ENCODE data around the gene PSMD4. TPM values are rescaled to one million over a fixed set of nuclear protein-coding genes. Genes with fewer than 3 reads are reported as not detected.
"Not testable (repeated sequence)": the region's sequence is repeated elsewhere in the genome, so short reads cannot be mapped to it uniquely, and the experiment has no call there.

Gene PSMD4
- total RNA-seq, 1 experiment from 2014 or later: 99.7 TPM

DNA sequence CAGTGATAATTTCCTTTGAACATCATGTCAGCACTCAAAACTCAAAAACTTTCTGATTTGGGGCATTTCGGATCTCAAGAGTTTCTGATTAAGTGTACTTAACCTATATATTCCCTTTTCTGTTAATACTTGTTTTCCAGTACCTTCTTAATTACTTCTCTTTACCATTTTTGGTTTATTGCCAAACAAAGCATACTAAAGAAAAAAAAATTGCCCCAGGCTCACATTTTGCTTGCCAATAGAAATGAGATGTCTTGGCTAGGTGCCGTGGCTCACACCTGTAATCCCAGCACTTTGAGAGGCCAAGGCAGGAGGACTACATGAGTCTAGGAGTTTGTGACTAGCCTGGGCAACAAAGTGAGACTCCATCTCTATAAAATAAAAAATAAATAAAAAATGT lies 4.8 kb downstream of the PSMD4 start:
- H3K79me2 ChIP-seq (ENCODE audit: low read length): peaks cover 67% of the 10 kb centered on the region
- H3K27me3 ChIP-seq (ENCODE audit: low read length): no peaks in the 10 kb centered on the region
- no peaks in the 10 kb centered on the region; the same call in 1 of the 2 replicates for H4K20me1 ChIP-seq (ENCODE audit: insufficient read depth, low read depth, low read length)
- H3K4me1 ChIP-seq (ENCODE audit: low read length): peaks cover 6% of the 10 kb centered on the region
- no peaks in the 10 kb centered on the region for H3K9me3 ChIP-seq (ENCODE audit: low read length)
- H3K4me3 ChIP-seq (ENCODE audit: low read length): no peak overlapping the region
- no peak overlapping the region for H3K4me2 ChIP-seq (ENCODE audit: low read depth, low read length, poor library complexity, severe bottlenecking)
- peaks cover 10% of the 10 kb centered on the region; the same call in 1 of the 2 replicates for H3K36me3 ChIP-seq (ENCODE audit: insufficient read depth, low read length)
- DNase-seq: no peak
- no peak overlapping the region for H2AFZ ChIP-seq (ENCODE audit: low read length)
- no peaks in the 10 kb centered on the region for H3K9me2 ChIP-seq (replicated peaks; ENCODE audit: insufficient read depth, low read length)
- no peak overlapping the region for H3K27ac ChIP-seq (ENCODE audit: low read length)
- no peak overlapping the region for H3K9ac ChIP-seq (ENCODE audit: low read length)

DNA sequence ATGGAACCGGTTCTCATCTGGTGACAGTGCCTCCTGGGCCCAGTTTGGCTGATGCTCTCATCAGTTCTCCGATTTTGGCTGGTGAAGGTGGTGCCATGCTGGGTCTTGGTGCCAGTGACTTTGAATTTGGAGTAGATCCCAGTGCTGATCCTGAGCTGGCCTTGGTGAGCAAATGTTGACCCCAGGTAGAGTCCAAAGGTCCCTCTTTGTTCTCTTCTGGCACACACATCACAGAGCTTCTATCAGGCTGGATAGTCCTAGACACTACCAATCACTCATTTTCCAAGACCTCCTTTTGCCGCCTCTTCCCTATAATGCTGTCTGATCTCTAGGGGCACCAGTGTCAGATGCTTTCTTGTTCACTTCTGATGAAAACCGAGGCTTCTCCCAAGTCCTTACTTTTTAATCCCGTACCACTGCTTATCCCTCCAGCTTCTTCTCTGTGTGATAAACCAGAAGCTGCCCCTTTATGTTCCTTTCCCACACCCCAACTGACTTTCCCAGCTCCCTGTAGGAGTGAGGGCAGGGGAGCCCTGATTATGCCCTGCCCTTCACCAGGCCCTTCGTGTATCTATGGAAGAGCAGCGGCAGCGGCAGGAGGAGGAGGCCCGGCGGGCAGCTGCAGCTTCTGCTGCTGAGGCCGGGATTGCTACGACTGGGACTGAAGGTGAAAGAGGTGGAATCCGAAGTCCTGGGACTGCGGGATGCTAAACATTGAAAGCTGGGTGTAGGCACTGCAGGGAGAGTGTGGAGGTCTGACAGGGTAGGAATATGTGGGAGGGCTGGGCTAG lies 11.1 kb downstream of the PSMD4 start:
- H4K20me1 ChIP-seq (ENCODE audit: insufficient read depth, low read depth, low read length): no peaks in the 10 kb centered on the region
- H2AFZ ChIP-seq (ENCODE audit: low read length): no peak overlapping the region
- no peak overlapping the region for H3K4me3 ChIP-seq (ENCODE audit: low read length)
- H3K9ac ChIP-seq (ENCODE audit: low read length): no peak overlapping the region
- no peaks in the 10 kb centered on the region for H3K27me3 ChIP-seq (ENCODE audit: low read length)
- peaks cover 24% of the 10 kb centered on the region for H3K36me3 ChIP-seq (ENCODE audit: insufficient read depth, low read length)
- H3K9me2 ChIP-seq (replicated peaks; ENCODE audit: insufficient read depth, low read length): no peaks in the 10 kb centered on the region
- DNase-seq: no peak
- H3K79me2 ChIP-seq (ENCODE audit: low read length): peaks cover 11% of the 10 kb centered on the region
- no peak overlapping the region for H3K27ac ChIP-seq (ENCODE audit: low read length)
- no peak overlapping the region for H3K4me2 ChIP-seq (ENCODE audit: low read depth, low read length, poor library complexity, severe bottlenecking)
- H3K9me3 ChIP-seq (ENCODE audit: low read length): no peaks in the 10 kb centered on the region
- no peaks in the 10 kb centered on the region for H3K4me1 ChIP-seq (ENCODE audit: low read length)

DNA sequence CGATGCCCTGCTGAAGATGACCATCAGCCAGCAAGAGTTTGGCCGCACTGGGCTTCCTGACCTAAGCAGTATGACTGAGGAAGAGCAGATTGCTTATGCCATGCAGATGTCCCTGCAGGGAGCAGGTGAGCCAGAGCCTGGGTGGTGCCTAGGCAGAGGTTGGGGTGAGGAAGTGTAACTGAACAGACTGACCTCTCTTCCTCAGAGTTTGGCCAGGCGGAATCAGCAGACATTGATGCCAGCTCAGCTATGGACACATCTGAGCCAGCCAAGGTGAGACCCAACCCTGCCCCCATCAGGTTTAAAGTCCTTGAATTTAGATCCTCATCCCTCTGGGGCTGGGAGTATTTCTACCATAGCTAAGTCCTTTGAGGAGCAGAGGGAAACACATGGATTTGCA lies 11.8 kb downstream of the PSMD4 start:
- no peaks in the 10 kb centered on the region for H3K27me3 ChIP-seq (ENCODE audit: low read length)
- H3K9me3 ChIP-seq (ENCODE audit: low read length): no peaks in the 10 kb centered on the region
- H3K9ac ChIP-seq (ENCODE audit: low read length): no peak overlapping the region
- no peaks in the 10 kb centered on the region for H3K9me2 ChIP-seq (replicated peaks; ENCODE audit: insufficient read depth, low read length)
- no peak overlapping the region for H3K27ac ChIP-seq (ENCODE audit: low read length)
- no peak for DNase-seq
- H4K20me1 ChIP-seq (ENCODE audit: insufficient read depth, low read depth, low read length): no peaks in the 10 kb centered on the region
- peaks cover 24% of the 10 kb centered on the region for H3K36me3 ChIP-seq (ENCODE audit: insufficient read depth, low read length)
- no peak overlapping the region for H3K4me2 ChIP-seq (ENCODE audit: low read depth, low read length, poor library complexity, severe bottlenecking)
- H3K4me3 ChIP-seq (ENCODE audit: low read length): no peak overlapping the region
- H3K79me2 ChIP-seq (ENCODE audit: low read length): peaks cover 9% of the 10 kb centered on the region
- no peak overlapping the region for H2AFZ ChIP-seq (ENCODE audit: low read length)
- no peaks in the 10 kb centered on the region for H3K4me1 ChIP-seq (ENCODE audit: low read length)

DNA sequence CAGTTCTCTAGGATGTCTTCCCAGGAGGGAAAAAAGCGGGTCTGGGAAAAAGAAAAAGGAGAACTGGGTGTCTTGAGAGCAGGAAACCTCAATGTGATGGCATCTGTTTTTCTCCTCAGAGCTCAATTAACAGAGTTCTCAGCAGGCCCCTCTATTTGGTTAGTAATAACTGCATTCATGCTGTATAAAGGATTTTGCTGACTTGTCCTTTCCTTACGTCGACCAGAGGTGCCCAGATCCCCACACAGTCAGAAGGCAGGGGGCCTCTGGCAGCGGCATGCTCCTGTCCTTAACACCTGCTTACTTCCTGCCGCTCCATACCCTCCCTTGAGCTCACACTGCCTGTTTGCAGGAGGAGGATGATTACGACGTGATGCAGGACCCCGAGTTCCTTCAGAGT lies 12.3 kb downstream of the PSMD4 start:
- Histone ChIP-seq H2AFZ (ENCODE audit: low read length) (no peak overlapping the region), H3K27me3 (ENCODE audit: low read length) (no peaks in the 10 kb centered on the region), H3K27ac (ENCODE audit: low read length) (no peak overlapping the region), H3K4me1 (ENCODE audit: low read length) (no peaks in the 10 kb centered on the region), H3K9me3 (ENCODE audit: low read length) (no peaks in the 10 kb centered on the region), H3K9me2 (replicated peaks; ENCODE audit: insufficient read depth, low read length) (no peaks in the 10 kb centered on the region), H3K36me3 (ENCODE audit: insufficient read depth, low read length) (peaks cover 24% of the 10 kb centered on the region), H3K4me3 (ENCODE audit: low read length) (no peak overlapping the region), H3K79me2 (ENCODE audit: low read length) (peaks cover 4% of the 10 kb centered on the region), H3K9ac (ENCODE audit: low read length) (no peak overlapping the region), H4K20me1 (ENCODE audit: insufficient read depth, low read depth, low read length) (no peaks in the 10 kb centered on the region), H3K4me2 (ENCODE audit: low read depth, low read length, poor library complexity, severe bottlenecking) (no peak overlapping the region)
- no peak for DNase-seq

DNA sequence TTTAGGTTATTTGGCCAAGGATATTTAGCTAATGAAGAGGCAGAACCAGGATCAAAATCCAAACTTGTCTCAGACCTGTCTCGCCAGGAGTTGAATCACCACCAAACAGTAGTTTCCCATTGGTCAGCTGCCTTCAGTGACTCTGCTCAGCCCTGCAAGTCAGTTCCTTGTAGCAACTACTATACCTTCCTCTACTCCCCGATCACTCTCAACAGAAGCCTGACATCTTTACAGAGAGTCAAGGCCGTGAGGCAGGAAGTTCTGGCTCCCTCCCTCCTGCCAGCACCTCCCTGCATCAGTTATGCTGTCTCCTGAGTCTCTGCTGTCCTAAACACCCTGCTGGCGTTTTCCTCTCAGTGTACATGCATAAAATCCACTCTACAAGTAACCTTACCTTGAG lies 13.2 kb downstream of the PSMD4 start:
- peaks cover 18% of the 10 kb centered on the region for H3K36me3 ChIP-seq (ENCODE audit: insufficient read depth, low read length)

DNA sequence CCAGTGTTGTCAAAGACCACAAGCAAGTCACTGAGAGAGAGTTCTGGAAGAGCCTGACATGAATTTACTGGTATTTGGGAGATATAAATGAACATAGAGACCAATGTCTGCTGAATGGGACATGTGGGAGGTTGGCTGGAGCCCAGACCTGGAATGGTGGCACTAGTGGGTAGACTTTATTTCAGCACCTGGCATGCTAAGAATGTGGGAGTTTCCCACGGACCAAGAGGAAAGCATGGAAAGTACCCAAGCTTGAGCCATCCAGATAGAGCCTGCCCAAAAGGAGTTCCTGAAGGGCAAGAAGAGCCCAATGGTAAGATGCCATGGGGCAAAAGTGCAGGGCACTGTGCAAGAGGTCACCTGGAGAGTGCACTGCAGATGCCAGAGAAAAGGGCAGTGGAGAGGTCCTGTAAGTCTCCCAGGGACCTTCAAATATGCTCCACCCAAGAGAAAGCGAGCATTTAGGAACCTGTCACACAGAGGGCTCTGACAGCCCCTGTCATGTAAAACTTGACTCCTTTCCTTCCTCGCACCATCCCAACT lies 19.5 kb downstream of the PSMD4 start:
- no peak overlapping the region for H3K4me2 ChIP-seq (ENCODE audit: low read depth, low read length, poor library complexity, severe bottlenecking)
- no peaks in the 10 kb centered on the region for H3K27me3 ChIP-seq (ENCODE audit: low read length)
- H3K9me3 ChIP-seq (ENCODE audit: low read length): no peaks in the 10 kb centered on the region
- no peak overlapping the region for H3K9ac ChIP-seq (ENCODE audit: low read length)
- H3K9me2 ChIP-seq (replicated peaks; ENCODE audit: insufficient read depth, low read length): no peaks in the 10 kb centered on the region
- no peaks in the 10 kb centered on the region for H3K36me3 ChIP-seq (ENCODE audit: insufficient read depth, low read length)
- H3K27ac ChIP-seq (ENCODE audit: low read length): no peak overlapping the region
- H3K4me3 ChIP-seq (ENCODE audit: low read length): no peak overlapping the region
- DNase-seq: no peak
- H4K20me1 ChIP-seq (ENCODE audit: insufficient read depth, low read depth, low read length): no peaks in the 10 kb centered on the region
- no peak overlapping the region for H2AFZ ChIP-seq (ENCODE audit: low read length)
- H3K79me2 ChIP-seq (ENCODE audit: low read length): no peaks in the 10 kb centered on the region
- H3K4me1 ChIP-seq (ENCODE audit: low read length): peaks cover 13% of the 10 kb centered on the region

More for the DNA sequence above, 13.2 kb downstream of the PSMD4 start:
- no peaks in the 10 kb centered on the region for H3K4me1 ChIP-seq (ENCODE audit: low read length)
- H3K9ac ChIP-seq (ENCODE audit: low read length): no peak overlapping the region
- H3K79me2 ChIP-seq (ENCODE audit: low read length): no peaks in the 10 kb centered on the region
- H2AFZ ChIP-seq (ENCODE audit: low read length): no peak overlapping the region
- H3K4me3 ChIP-seq (ENCODE audit: low read length): no peak overlapping the region
- H3K9me3 ChIP-seq (ENCODE audit: low read length): no peaks in the 10 kb centered on the region
- no peak overlapping the region for H3K4me2 ChIP-seq (ENCODE audit: low read depth, low read length, poor library complexity, severe bottlenecking)
- no peaks in the 10 kb centered on the region for H3K9me2 ChIP-seq (replicated peaks; ENCODE audit: insufficient read depth, low read length)
- no peaks in the 10 kb centered on the region for H3K27me3 ChIP-seq (ENCODE audit: low read length)
- H4K20me1 ChIP-seq (ENCODE audit: insufficient read depth, low read depth, low read length): no peaks in the 10 kb centered on the region
- DNase-seq: no peak
- no peak overlapping the region for H3K27ac ChIP-seq (ENCODE audit: low read length)

DNA sequence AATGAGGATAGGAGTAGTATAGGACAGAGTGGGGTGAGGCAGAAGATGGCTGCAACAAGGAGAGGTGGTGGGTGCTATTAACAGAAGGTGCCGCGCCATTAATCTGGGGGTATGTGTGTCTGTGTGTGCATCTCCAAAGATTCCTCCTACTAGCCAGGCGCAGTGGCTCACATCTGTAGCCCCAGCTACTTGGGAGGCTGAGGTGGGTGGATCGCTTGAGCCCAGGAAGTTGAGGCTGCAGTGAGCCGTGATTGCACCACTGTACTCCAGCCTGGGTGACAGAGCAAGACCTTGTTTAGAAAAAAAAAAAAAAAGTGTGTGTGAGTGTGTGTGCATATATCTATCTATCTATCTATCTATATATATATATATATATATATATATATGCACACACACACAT lies 20.8 kb downstream of the PSMD4 start:
- not testable (repeated sequence) for H3K36me3 ChIP-seq (ENCODE audit: insufficient read depth, low read length); H3K27me3 ChIP-seq (ENCODE audit: low read length); H3K4me2 ChIP-seq (ENCODE audit: low read depth, low read length, poor library complexity, severe bottlenecking); H3K9ac ChIP-seq (ENCODE audit: low read length); H3K27ac ChIP-seq (ENCODE audit: low read length); H4K20me1 ChIP-seq (ENCODE audit: insufficient read depth, low read depth, low read length); H3K4me3 ChIP-seq (ENCODE audit: low read length); H3K9me2 ChIP-seq (replicated peaks; ENCODE audit: insufficient read depth, low read length); H2AFZ ChIP-seq (ENCODE audit: low read length); H3K9me3 ChIP-seq (ENCODE audit: low read length); DNase-seq; H3K79me2 ChIP-seq (ENCODE audit: low read length)
- peaks cover 13% of the 10 kb centered on the region for H3K4me1 ChIP-seq (ENCODE audit: low read length)

DNA sequence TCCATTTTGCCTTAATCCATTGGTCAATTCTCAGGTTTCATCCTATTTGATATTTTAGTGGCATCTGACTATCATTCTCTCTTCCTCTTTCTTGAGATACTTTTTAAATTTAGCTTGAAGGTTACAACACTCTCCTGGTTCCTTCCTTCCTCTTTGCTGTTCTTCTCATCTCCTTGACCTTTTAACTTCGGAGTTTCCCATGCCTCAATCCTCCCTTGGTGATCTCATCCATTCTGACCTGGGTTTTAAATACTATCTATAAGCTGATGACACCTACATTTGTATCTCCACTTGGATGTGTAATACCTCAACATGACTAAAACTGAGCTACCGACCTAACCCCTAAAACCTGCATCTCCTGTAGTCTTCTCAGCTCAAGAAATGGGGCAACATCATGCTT lies 22.7 kb downstream of the PSMD4 start:
- Histone ChIP-seq H3K4me3 (ENCODE audit: low read length) (peak overlapping the region; percentile 10; the same call in 1 of the 2 replicates), H3K9ac (ENCODE audit: low read length) (0 out of 2 replicates have a peak overlapping the region, but pooled peaks have one; percentile 10), H3K27me3 (ENCODE audit: low read length) (no peaks in the 10 kb centered on the region), H3K27ac (ENCODE audit: low read length) (peak overlapping the region; percentile 70), H2AFZ (ENCODE audit: low read length) (peak overlapping the region; percentile 81), H4K20me1 (ENCODE audit: insufficient read depth, low read depth, low read length) (no peaks in the 10 kb centered on the region), H3K4me2 (ENCODE audit: low read depth, low read length, poor library complexity, severe bottlenecking) (peak overlapping the region; percentile 47), H3K79me2 (ENCODE audit: low read length) (no peaks in the 10 kb centered on the region), H3K9me2 (replicated peaks; ENCODE audit: insufficient read depth, low read length) (no peaks in the 10 kb centered on the region), H3K4me1 (ENCODE audit: low read length) (peaks cover 18% of the 10 kb centered on the region), H3K36me3 (ENCODE audit: insufficient read depth, low read length) (no peaks in the 10 kb centered on the region), H3K9me3 (ENCODE audit: low read length) (no peaks in the 10 kb centered on the region)
- DNase-seq: peak; percentile 71

All from Karpas-422 (cell line).